Measurements from ENCODE around the gene CRELD2. TPM values are rescaled to one million over a fixed set of nuclear protein-coding genes. Genes with fewer than 3 reads are reported as not detected.

Gene CRELD2
- polyA plus RNA-seq, 2 of the 4 experiments (the other 2 are of a cell fraction), result 15.1 to 18.7 TPM

DNA sequence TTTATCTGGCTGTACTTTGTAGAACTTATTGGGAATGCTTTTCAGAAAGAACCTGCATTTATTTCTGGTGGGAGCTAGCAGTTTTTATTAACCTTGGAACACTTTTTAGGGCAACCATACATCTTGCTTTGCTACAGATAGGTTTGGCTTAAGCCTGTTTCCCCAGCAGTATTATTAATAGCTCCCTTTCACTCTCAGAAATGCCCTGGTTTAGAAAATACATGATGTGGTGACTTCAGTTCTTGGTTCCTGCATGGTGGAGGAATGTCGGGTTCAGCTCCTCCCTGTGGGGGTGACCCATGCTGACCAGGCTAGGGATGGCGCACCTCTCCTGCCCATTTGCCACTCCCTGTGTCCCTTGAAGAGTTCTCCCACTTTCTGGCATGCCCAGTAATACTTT is 36.6 kb upstream of the CRELD2 start:
- Histone ChIP-seq H3K9me3 (no peaks in the 10 kb centered on the region; the same call in 2 of the 3 replicates), H3K27ac (no peak overlapping the region), H3K4me1 (no peaks in the 10 kb centered on the region), H3K4me3 (no peak overlapping the region), H3K4me2 (no peak overlapping the region)
- TF ChIP-seq ELK1 (IDR thresholded peaks at IDR 0.05; ENCODE audit: low read depth, low read length) (no peak), RFX5 (IDR thresholded peaks at IDR 0.05) (no peak), BHLHE40 (IDR thresholded peaks at IDR 0.05; ENCODE audit: low read depth, low read length) (no peak), E2F6 (IDR thresholded peaks at IDR 0.05; ENCODE audit: borderline replicate concordance, low read depth) (no peak), ZSCAN20 (CRISPR knock-in tag; IDR thresholded peaks at IDR 0.05) (no peak), MAFK (IDR thresholded peaks at IDR 0.05; ENCODE audit: partially characterized antibody) (no peak), ZNF302 (CRISPR knock-in tag; IDR thresholded peaks at IDR 0.05) (no peak), TP53 (CRISPR knock-in tag; IDR thresholded peaks at IDR 0.05) (no peak), KDM5A (IDR thresholded peaks at IDR 0.05) (no peak), FOSB (CRISPR knock-in tag; IDR thresholded peaks at IDR 0.05) (no peak), RNF2 (IDR thresholded peaks at IDR 0.05; ENCODE audit: borderline replicate concordance, low read depth) (no peak), JUNB (IDR thresholded peaks at IDR 0.05) (no peak), KDM1A (IDR thresholded peaks at IDR 0.05; ENCODE audit: low read depth) (no peak), RAD21 (conservative IDR thresholded peaks at IDR 0.05 in 1 of 2, IDR thresholded peaks at IDR 0.05 in 1 of 2) (no peak)
- ATAC-seq, result no peak
- WGBS (ENCODE audit: missing lambda C conversion rate), result 90% methylated on average over 2 of the region's 2 CpGs
- POLR2A ChIA-PET, result no interaction called here
- FAIRE-seq, result no peak
- CTCF ChIA-PET, result no interaction called here
- DNase-seq (ENCODE audit: low read depth in 1 of 2, low spot score in 1 of 2), result no peak

DNA sequence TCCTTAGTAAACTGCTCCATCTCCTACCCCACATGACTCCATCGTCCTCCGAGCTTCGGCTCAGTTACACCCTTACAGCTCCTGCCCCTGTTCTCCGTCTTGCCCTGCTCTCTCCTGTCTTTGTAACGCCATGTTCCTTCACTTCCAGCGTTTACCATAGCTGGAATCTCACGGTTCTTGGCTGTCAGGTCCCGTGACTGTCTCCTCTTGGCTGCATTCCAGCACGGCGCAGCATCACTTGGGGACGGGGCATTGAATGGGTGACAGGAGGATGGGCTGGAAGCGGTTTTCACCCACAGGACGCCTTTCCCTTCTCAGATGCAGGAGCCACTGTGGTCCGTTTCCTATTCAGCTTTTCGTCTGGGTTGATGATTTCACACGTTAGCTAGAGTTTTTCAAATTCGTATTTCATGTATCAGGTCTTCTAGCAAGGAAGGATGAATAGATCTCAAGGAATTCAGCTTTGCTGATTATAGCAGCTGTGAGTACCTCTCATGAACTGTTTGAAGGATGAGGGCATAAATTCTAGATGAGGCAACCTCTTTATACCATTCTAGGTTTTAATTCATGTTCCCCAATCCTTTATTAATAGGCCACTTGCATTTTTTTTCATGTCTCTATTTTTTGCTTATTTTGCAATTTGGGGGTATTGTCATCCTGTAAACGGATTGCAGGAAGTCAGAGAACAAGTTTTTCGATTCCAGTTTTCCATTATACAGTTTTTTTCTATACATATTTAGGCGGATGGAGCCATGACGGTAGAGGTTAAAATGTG is 35.7 kb upstream of the CRELD2 start:
- TF ChIP-seq ZSCAN20 (CRISPR knock-in tag; IDR thresholded peaks at IDR 0.05) (no peak), MAFK (IDR thresholded peaks at IDR 0.05; ENCODE audit: partially characterized antibody) (peak; percentile 45)
- Histone ChIP-seq H3K4me1 (no peaks in the 10 kb centered on the region), H3K4me2 (no peak overlapping the region), H3K27ac (no peak overlapping the region), H3K4me3 (no peak overlapping the region), H3K9me3 (no peaks in the 10 kb centered on the region; the same call in 2 of the 3 replicates)
- no peak for ATAC-seq
- POLR2A ChIA-PET, result no interaction called here
- DNase-seq (ENCODE audit: low read depth in 1 of 2, low spot score in 1 of 2), result no peak
- WGBS (ENCODE audit: missing lambda C conversion rate), result 93% methylated on average over 21 of the region's 21 CpGs
- CTCF ChIA-PET, result no interaction called here
- FAIRE-seq, result no peak

DNA sequence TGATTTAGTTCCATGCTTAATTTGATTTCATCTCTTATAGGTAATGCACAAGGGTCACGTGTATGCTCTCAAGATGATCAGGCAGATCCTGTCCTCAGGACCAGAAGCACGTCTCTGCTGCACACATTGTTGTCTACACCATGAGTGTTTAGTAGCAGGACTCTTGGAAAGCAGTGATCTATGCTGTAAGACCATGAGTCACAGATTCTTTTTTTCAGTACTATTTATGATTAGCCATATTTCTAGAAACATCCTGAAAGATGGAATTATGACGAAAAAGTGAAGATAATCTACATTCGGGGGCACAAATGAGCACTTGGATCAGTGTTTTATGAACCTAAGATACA is 35.2 kb upstream of the CRELD2 start:
- no peak overlapping the region for H3K4me2 ChIP-seq
- no peak overlapping the region for H3K4me3 ChIP-seq
- FAIRE-seq (no peak), ATAC-seq (no peak), DNase-seq (ENCODE audit: low read depth in 1 of 2, low spot score in 1 of 2) (no peak)
- no peaks in the 10 kb centered on the region for H3K4me1 ChIP-seq
- CTCF ChIA-PET, result no interaction called here
- POLR2A ChIA-PET, result no interaction called here
- TF ChIP-seq TFCP2L1 (CRISPR knock-in tag; IDR thresholded peaks at IDR 0.05) (no peak), EHMT2 (IDR thresholded peaks at IDR 0.05; ENCODE audit: low read depth) (no peak), PHF8 (IDR thresholded peaks at IDR 0.05; ENCODE audit: borderline replicate concordance, low read depth) (no peak), ESRRA (IDR thresholded peaks at IDR 0.05; ENCODE audit: borderline replicate concordance, low read length) (no peak), TP53 (CRISPR knock-in tag; IDR thresholded peaks at IDR 0.05) (no peak), REST (IDR thresholded peaks at IDR 0.05) (no peak), MAFK (IDR thresholded peaks at IDR 0.05; ENCODE audit: partially characterized antibody) (no peak), POLR2A (IDR thresholded peaks at IDR 0.05; ENCODE audit: low read length) (no peak), RAD21 (conservative IDR thresholded peaks at IDR 0.05 in 1 of 2, IDR thresholded peaks at IDR 0.05 in 1 of 2) (no peak), GATA3 (IDR thresholded peaks at IDR 0.05; ENCODE audit: borderline replicate concordance) (no peak), RFX5 (IDR thresholded peaks at IDR 0.05) (no peak), ZSCAN20 (CRISPR knock-in tag; IDR thresholded peaks at IDR 0.05) (no peak), HOXB13 (CRISPR knock-in tag; IDR thresholded peaks at IDR 0.05; ENCODE audit: low read depth) (no peak), HOXA7 (CRISPR knock-in tag; IDR thresholded peaks at IDR 0.05) (no peak), FOSL2 (IDR thresholded peaks at IDR 0.05) (no peak), FOSL2 (CRISPR knock-in tag; IDR thresholded peaks at IDR 0.05) (no peak), SMC3 (IDR thresholded peaks at IDR 0.05) (no peak), RARB (CRISPR knock-in tag; IDR thresholded peaks at IDR 0.05) (no peak), BHLHE40 (IDR thresholded peaks at IDR 0.05; ENCODE audit: low read depth, low read length) (no peak), EHF (CRISPR knock-in tag; IDR thresholded peaks at IDR 0.05) (no peak)
- TF ChIP-seq, protein P1, sequence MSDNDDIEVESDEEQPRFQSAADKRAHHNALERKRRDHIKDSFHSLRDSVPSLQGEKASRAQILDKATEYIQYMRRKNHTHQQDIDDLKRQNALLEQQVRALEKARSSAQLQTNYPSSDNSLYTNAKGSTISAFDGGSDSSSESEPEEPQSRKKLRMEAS (IDR thresholded peaks at IDR 0.05), result no peak
- 90% methylated on average over 4 of the region's 4 CpGs for WGBS (ENCODE audit: missing lambda C conversion rate)
- no peak overlapping the region for H3K27ac ChIP-seq
- H3K9me3 ChIP-seq, result no peaks in the 10 kb centered on the region; the same call in 2 of the 3 replicates

Data from A549 (cell line).